H1 (cell line): ENCODE data around the gene ANKLE1. TPM values are rescaled to one million over a fixed set of nuclear protein-coding genes. Genes with fewer than 3 reads are reported as not detected.

Experiments used
- CTCF ChIA-PET: fragments of 300-600 bp; sonication (Branson Sonifier 250); formaldehyde crosslinking; loops from one replicate; lab custom pipeline; 2021; ENCODE audit not compliant: partially characterized antibody; lab: Charles Lee
- POLR2A ChIA-PET: fragments of 300-600 bp; sonication (Branson Sonifier 250); formaldehyde crosslinking; loops from one replicate; lab custom pipeline; 2021; ENCODE audit warnings: inconsistent platforms; ENCODE audit not compliant: partially characterized antibody; lab: Charles Lee
- DNase-seq, 2 experiments: peaks; one replicate each; pipeline versions ENCODE4 v3.0.0 to v3.0.0-alpha.2; 2010 to 2022; ENCODE audit warnings: low spot score in 2 of 2, low read depth in 1 of 2, mixed read lengths in 1 of 2
- FAIRE-seq: peaks from 2 replicates; lab custom pipeline; 2011; peaks lifted over from hg19 to GRCh38; lab: Jason Lieb, UNC
- H2AFZ ChIP-seq: 2 replicates; pipeline ENCODE4 v1.8.1; 2012; ENCODE audit warnings: low read length, inconsistent platforms
- H2AK5ac ChIP-seq: 2 replicates; pipeline ENCODE4 v1.6.1; 2013; ENCODE audit warnings: low read depth, low read length
- H2BK120ac ChIP-seq: replicated peaks from 2 replicates; pipeline ENCODE3; 2013; ENCODE audit warnings: low read depth, low read length, inconsistent platforms
- H2BK12ac ChIP-seq: 2 replicates; pipeline ENCODE4 v1.6.1; 2013; ENCODE audit warnings: low read depth, low read length
- H2BK15ac ChIP-seq: 2 replicates; pipeline ENCODE4 v1.6.1; 2013; ENCODE audit warnings: low read length
- H2BK20ac ChIP-seq: 2 replicates; pipeline ENCODE4 v1.6.1; 2013; ENCODE audit warnings: low read length
- H2BK5ac ChIP-seq: 2 replicates; pipeline ENCODE4 v1.6.1; 2013; ENCODE audit warnings: low read depth, low read length
- H3K14ac ChIP-seq: 2 replicates; pipeline ENCODE4 v1.6.1; 2013; ENCODE audit warnings: inconsistent platforms; ENCODE audit not compliant: insufficient read length
- H3K18ac ChIP-seq: 2 replicates; pipeline ENCODE4 v1.6.1; 2013; ENCODE audit warnings: low read length; ENCODE audit errors: extremely low read depth
- H3K23ac ChIP-seq: 2 replicates; pipeline ENCODE4 v1.6.1; 2013; ENCODE audit warnings: inconsistent platforms; ENCODE audit not compliant: insufficient read length
- H3K23me2 ChIP-seq: 2 replicates; pipeline ENCODE4 v1.6.1; 2013; ENCODE audit warnings: low read depth, low read length
- H3K27ac ChIP-seq: 2 replicates; pipeline ENCODE4 v1.6.1; 2011; ENCODE audit warnings: low read depth, low read length, inconsistent platforms
- H3K27me3 ChIP-seq, 4 experiments: replicated peaks in 1 of 4; 1 replicate in 1 of 4; 2 replicates in 3 of 4; pipeline versions ENCODE4 v1.6.1 to v1.8.1; 2011 to 2013; ENCODE audit warnings: low read length in 3 of 4, mild to moderate bottlenecking in 3 of 4, inconsistent platforms in 2 of 4, mixed read lengths in 2 of 4, moderate library complexity in 1 of 4; ENCODE audit not compliant: control insufficient read depth in 3 of 4, insufficient read depth in 3 of 4; ENCODE audit errors: extremely low read depth in 1 of 4
- H3K36me3 ChIP-seq, 4 experiments: 2 replicates each; pipeline versions ENCODE4 v1.6.1 to v1.8.1; 2011 to 2013; ENCODE audit warnings: mild to moderate bottlenecking in 4 of 4, low read length in 3 of 4, moderate library complexity in 2 of 4, control low read depth in 1 of 4, inconsistent platforms in 1 of 4; ENCODE audit not compliant: insufficient read depth in 4 of 4, control insufficient read depth in 2 of 4
- H3K4ac ChIP-seq: replicated peaks from 2 replicates; pipeline ENCODE3; 2013; ENCODE audit warnings: low read length, low read depth, mixed read lengths, inconsistent platforms; ENCODE audit not compliant: insufficient read length
- H3K4me1 ChIP-seq, 4 experiments: replicated peaks in 1 of 4; 1 replicate in 1 of 4; 2 replicates in 3 of 4; pipeline versions ENCODE4 v1.6.1 to v1.8.1; 2011 to 2013; ENCODE audit warnings: low read length in 3 of 4, inconsistent platforms in 2 of 4, mixed read lengths in 1 of 4; ENCODE audit not compliant: insufficient read depth in 4 of 4, control insufficient read depth in 3 of 4
- H3K4me2 ChIP-seq, 2 experiments: 2 replicates each; pipeline versions ENCODE4 v1.6.1 to v1.8.1; 2011 to 2013; ENCODE audit warnings: low read depth in 2 of 2, low read length in 2 of 2, control low read depth in 1 of 2, inconsistent platforms in 1 of 2, mild to moderate bottlenecking in 1 of 2; ENCODE audit not compliant: insufficient read depth in 1 of 2
- H3K4me3 ChIP-seq, 4 experiments: fragments of 200-600, 300-600 bp in 1 of 4; sonication (generic), shearing (Covaris generic), sonication (Bioruptor Twin) in 1 of 4; 2 replicates each; pipeline versions ENCODE4 v1.5.1 to v1.8.1; 2011 to 2016; ENCODE audit warnings: low read length in 4 of 4, low read depth in 3 of 4, control low read depth in 2 of 4, inconsistent platforms in 2 of 4, mild to moderate bottlenecking in 2 of 4, mixed read lengths in 1 of 4, moderate library complexity in 1 of 4; ENCODE audit not compliant: insufficient read depth in 2 of 4; ENCODE audit errors: extremely low read depth in 1 of 4
- H3K56ac ChIP-seq: replicated peaks from 2 replicates; pipeline ENCODE3; 2013; ENCODE audit warnings: low read depth, mild to moderate bottlenecking, mixed read lengths, low read length, inconsistent platforms; ENCODE audit not compliant: insufficient read length
- H3K79me1 ChIP-seq: 2 replicates; pipeline ENCODE4 v1.6.1; 2013; ENCODE audit warnings: low read depth, low read length, control low read depth
- H3K79me2 ChIP-seq, 2 experiments: 2 replicates each; pipeline versions ENCODE4 v1.6.1 to v1.8.1; 2012 to 2013; ENCODE audit warnings: low read length in 2 of 2, mild to moderate bottlenecking in 2 of 2, inconsistent platforms in 1 of 2; ENCODE audit not compliant: insufficient read depth in 2 of 2, control insufficient read depth in 1 of 2
- H3K9ac ChIP-seq, 4 experiments: replicated peaks in 1 of 4; 1 replicate in 1 of 4; 2 replicates in 3 of 4; pipeline versions ENCODE4 v1.6.1 to v1.8.1; 2011 to 2013; ENCODE audit warnings: low read depth in 3 of 4, low read length in 3 of 4, control low read depth in 2 of 4, mild to moderate bottlenecking in 2 of 4, moderate library complexity in 2 of 4, inconsistent platforms in 1 of 4; ENCODE audit errors: extremely low read depth in 1 of 4
- H3K9me3 ChIP-seq, 2 experiments: 2 replicates each; pipeline versions ENCODE4 v1.6.1 to v1.8.1; 2012 to 2013; ENCODE audit warnings: mild to moderate bottlenecking in 2 of 2, moderate library complexity in 2 of 2, control low read depth in 1 of 2, inconsistent platforms in 1 of 2, low read depth in 1 of 2, low read length in 1 of 2, mixed read lengths in 1 of 2; ENCODE audit not compliant: insufficient read depth in 2 of 2
- H4K20me1 ChIP-seq, 2 experiments: replicated peaks in 1 of 2; 2 replicates each; pipeline versions ENCODE3 to v1.8.1; 2011 to 2013; ENCODE audit warnings: inconsistent platforms in 2 of 2, low read length in 2 of 2, mild to moderate bottlenecking in 1 of 2; ENCODE audit not compliant: insufficient read depth in 2 of 2, control insufficient read depth in 1 of 2
- H4K5ac ChIP-seq: 2 replicates; pipeline ENCODE4 v1.6.1; 2013; ENCODE audit warnings: low read length, low read depth, mixed read lengths, inconsistent platforms; ENCODE audit not compliant: insufficient read length
- H4K8ac ChIP-seq: 2 replicates; pipeline ENCODE4 v1.8.0; 2013; ENCODE audit warnings: mild to moderate bottlenecking, moderate library complexity, low read length, inconsistent platforms; ENCODE audit not compliant: insufficient read depth; ENCODE audit errors: extremely low read depth
- H4K91ac ChIP-seq: replicated peaks from 2 replicates; pipeline ENCODE3; 2013; ENCODE audit warnings: low read length, mixed read lengths, inconsistent platforms; ENCODE audit not compliant: insufficient read length
- CHD2 ChIP-seq: IDR thresholded peaks from 2 replicates; pipeline ENCODE4 v1.6.1; 2012; ENCODE audit warnings: low read length, improper control_type of control experiment
- E2F6 ChIP-seq: IDR thresholded peaks from 2 replicates; pipeline ENCODE4 v1.6.1; 2012; ENCODE audit warnings: inconsistent platforms
- EZH2 ChIP-seq: fragments of 200-600 bp; sonication (generic); IDR thresholded peaks from 2 replicates; pipeline ENCODE4 v1.7.1; 2012; ENCODE audit warnings: low read depth, mild to moderate bottlenecking, moderate library complexity, low read length, inconsistent platforms; ENCODE audit not compliant: severe bottlenecking
- JUN ChIP-seq: IDR thresholded peaks from 2 replicates; pipeline ENCODE4 v1.6.1; 2011; ENCODE audit warnings: low read depth, mild to moderate bottlenecking, improper control_type of control experiment, low read length
- MAX ChIP-seq: IDR thresholded peaks from 2 replicates; pipeline ENCODE4 v1.6.1; 2012; ENCODE audit warnings: inconsistent platforms
- PHF8 ChIP-seq: fragments of 200-600 bp; sonication (generic); conservative IDR thresholded peaks from 2 replicates; pipeline ENCODE4 v1.7.1; 2012; ENCODE audit warnings: low read depth, mild to moderate bottlenecking, inconsistent platforms, low read length, moderate library complexity
- SAP30 ChIP-seq: fragments of 300-600 bp; sonication (generic); IDR thresholded peaks from 2 replicates; pipeline ENCODE4 v1.7.1; 2012; ENCODE audit warnings: low read length, moderate library complexity, mild to moderate bottlenecking, inconsistent platforms; ENCODE audit not compliant: insufficient read depth, insufficient replicate concordance
- SP1 ChIP-seq: IDR thresholded peaks from 2 replicates; pipeline ENCODE4 v1.6.1; 2011; ENCODE audit warnings: low read depth, low read length
- WGBS, 2 experiments: shearing (Covaris generic) in 1 of 2; methylation state at CpG; one replicate each; pipeline versions ENCODE4 v1.1.6 to v1.1.7; 2013 to 2015; ENCODE audit warnings: low lambda C conversion rate in 2 of 2, mixed read lengths in 2 of 2, inconsistent platforms in 1 of 2, low coverage in 1 of 2, missing lambda C conversion rate in 1 of 2; ENCODE audit not compliant: insufficient replicate concordance in 2 of 2, insufficient coverage in 1 of 2, insufficient read length in 1 of 2; ENCODE audit errors: extremely low coverage in 1 of 2, missing lambda C conversion rate in 1 of 2; 5-methylcytosine and 5-hydroxymethylcytosine counted together
- polyA plus RNA-seq, 7 experiments: library from polyadenylated mRNA; depleted of rRNA in 3 of 7; stranded (reverse) in 5 of 7; unstranded in 2 of 7; fragments of >200 nt in 5 of 7; fragments of 200-250 nt in 2 of 7; gene quantifications; 1 replicate in 5 of 7; 2 replicates in 1 of 7; 4 replicates in 1 of 7; pipeline versions ENCODE4 v1.2.1 to v1.2.3, GENCODE V29; 2011 to 2013; ENCODE audit warnings: missing spikeins in 2 of 7, mixed read lengths in 2 of 7
- total RNA-seq: library from RNA; stranded (reverse); fragmentation: NEBNext Ultra II Directional; extraction: Animal tissue kit (Norgen Biotek cat#: 25700); gene quantifications from 2 replicates; pipeline ENCODE4 v1.2.1, GENCODE V29; 2021

Gene ANKLE1
- total and polyA plus RNA-seq, 2 of the 8 experiments (the other 6 are each of a cell fraction or from before 2014, with no cell fraction given): 6.1 to 9.6 TPM

GRCh38 chr19:17296976-17297375, 15.3 kb downstream of the ANKLE1 start:
- peaks cover 0 to 19% (median 8%) of the 10 kb centered on the region in 4 experiments; a peak in 5 of 8 replicates for H3K36me3 ChIP-seq

More at GRCh38 chr19:17296976-17297375, 15.3 kb downstream of the ANKLE1 start:
- Histone ChIP-seq H3K27me3 (no peaks in the 10 kb centered on the region), H2AK5ac (no peak overlapping the region), H3K9ac (no peak overlapping the region), H3K4me3 (no peak overlapping the region), H3K23me2 (peaks cover 5% of the 10 kb centered on the region; the same call in 1 of the 2 replicates), H4K8ac (no peak overlapping the region), H2BK20ac (no peak overlapping the region), H3K9me3 (peaks cover 0 to 3% of the 10 kb centered on the region in 2 experiments; a peak in 1 of 4 replicates), H3K79me2 (peaks cover 0 to 6% of the 10 kb centered on the region in 2 experiments; a peak in 1 of 4 replicates), H2BK15ac (no peak overlapping the region), H2BK12ac (no peak overlapping the region), H3K79me1 (peaks cover 11% of the 10 kb centered on the region), H4K91ac (no peak overlapping the region), H3K23ac (no peak overlapping the region), H3K18ac (no peak overlapping the region), H3K27ac (no peak overlapping the region), H2BK5ac (no peak overlapping the region), H4K20me1 (peaks cover 1 to 15% of the 10 kb centered on the region in 2 experiments), H3K4ac (no peak overlapping the region), H2BK120ac (no peak overlapping the region), H4K5ac (no peak overlapping the region), H3K4me2 (no peak overlapping the region), H3K4me1 (peaks cover 1 to 6% (median 5%) of the 10 kb centered on the region in 4 experiments; a peak in 6 of 7 replicates), H3K14ac (no peak overlapping the region), H3K56ac (no peak overlapping the region), H2AFZ (no peak overlapping the region)
- no peak for TF ChIP-seq JUN
- TF ChIP-seq E2F6: no peak
- TF ChIP-seq CHD2: no peak
- no peak for TF ChIP-seq MAX
- TF ChIP-seq SP1: no peak
- no peak for TF ChIP-seq SAP30
- no peak for TF ChIP-seq EZH2
- TF ChIP-seq PHF8: no peak
- ChIA-PET POLR2A (interaction anchor here (1.8 kb wide), 1 partner anchor 24 kb away, joined by 5 read pairs; no protein-coding TSS in a partner anchor), CTCF (interaction anchor here (0.6 to 2.0 kb wide), 6 partner anchors 9 to 531 kb away, joined by 3 to 12 read pairs (median 4); partner anchors contain the start of genes DDA1 and MRPL34)
- DNase-seq (no peak), FAIRE-seq (no peak)
- 92% methylated on average over 6 of the region's 6 CpGs; no CpG with 5 or more reads in 1 of the 2 experiments for whole genome bisulfite sequencing, 2 experiments
